MG63 (cell line): ENCODE data around the gene MAP3K2. TPM values are rescaled to one million over a fixed set of nuclear protein-coding genes. Genes with fewer than 3 reads are reported as not detected.

ENCODE experiments used
- DNase-seq: peaks from one replicate; pipeline ENCODE4 v3.0.0-alpha.2; 2020
- H3K27me3 ChIP-seq: fragments of 250-450 bp; sonication (Bioruptor Pico); 2 replicates; pipeline ENCODE4 v1.5.1; 2020; ENCODE audit warnings: mild to moderate bottlenecking, moderate library complexity
- H3K36me3 ChIP-seq: fragments of 250-450 bp; sonication (Bioruptor Pico); 2 replicates; pipeline ENCODE4 v1.5.1; 2020; ENCODE audit warnings: mild to moderate bottlenecking, moderate library complexity
- H3K4me3 ChIP-seq: fragments of 250-450 bp; sonication (Bioruptor Pico); 2 replicates; pipeline ENCODE4 v1.5.1; 2020; ENCODE audit warnings: mild to moderate bottlenecking, moderate library complexity
- H3K9me3 ChIP-seq: fragments of 250-450 bp; sonication (Bioruptor Pico); 2 replicates; pipeline ENCODE4 v1.5.1; 2020; ENCODE audit warnings: mild to moderate bottlenecking, moderate library complexity
- total RNA-seq: library from RNA; depleted of rRNA; stranded (reverse); fragments of >200 nt; shearing (Covaris generic); gene quantifications from 2 replicates; pipeline ENCODE4 v1.2.3, GENCODE V29; 2014; ENCODE audit warnings: low replicate concordance

The MAP3K2 gene
- total RNA-seq, 1 experiment from 2014 or later: 10.6 TPM

GRCh38 chr2:127308586-127309138 lies 79.1 kb downstream of the MAP3K2 start:
- H3K4me3 ChIP-seq: no peak overlapping the region
- no peak for DNase-seq
- H3K27me3 ChIP-seq: no peaks in the 10 kb centered on the region
- no peaks in the 10 kb centered on the region for H3K9me3 ChIP-seq
- peaks cover 22% of the 10 kb centered on the region for H3K36me3 ChIP-seq

GRCh38 chr2:127305990-127306585 lies 81.7 kb downstream of the MAP3K2 start:
- Histone ChIP-seq H3K9me3 (no peaks in the 10 kb centered on the region), H3K4me3 (no peak overlapping the region), H3K36me3 (peaks cover 15% of the 10 kb centered on the region), H3K27me3 (no peaks in the 10 kb centered on the region)
- no peak for DNase-seq

- H3K4me3 ChIP-seq: no peak overlapping the region
- no peaks in the 10 kb centered on the region for H3K27me3 ChIP-seq
- H3K36me3 ChIP-seq: peaks cover 12% of the 10 kb centered on the region
- H3K9me3 ChIP-seq: no peaks in the 10 kb centered on the region
- DNase-seq: no peak
Observed at GRCh38 chr2:127302168-127302567, 85.6 kb downstream of the MAP3K2 start.

GRCh38 chr2:127293748-127294562 lies 93.8 kb downstream of the MAP3K2 start, which contains the start of gene ERCC3:
Gene ERCC3 (minus strand): TSS chr2:127294144. CDS start chr2:127294081, 63 bp downstream.
- DNase-seq: peak; percentile 88
- peak within 1 kb of the TSS; percentile 98 for H3K4me3 ChIP-seq
- H3K9me3 ChIP-seq: no peaks in the 10 kb centered on the region
- H3K36me3 ChIP-seq: peaks cover 44% of the 10 kb centered on the region
- H3K27me3 ChIP-seq: no peaks in the 10 kb centered on the region

GRCh38 chr2:127293386-127293747 lies 94.4 kb downstream of the MAP3K2 start:
- Histone ChIP-seq H3K36me3 (peaks cover 48% of the 10 kb centered on the region), H3K9me3 (no peaks in the 10 kb centered on the region)
- peak; percentile 20 for DNase-seq

GRCh38 chr2:127288274-127288673 lies 99.5 kb downstream of the MAP3K2 start:
- Histone ChIP-seq H3K27me3 (no peaks in the 10 kb centered on the region), H3K9me3 (no peaks in the 10 kb centered on the region; the same call in 1 of the 2 replicates), H3K4me3 (no peak overlapping the region), H3K36me3 (peaks cover 83% of the 10 kb centered on the region)
- no peak for DNase-seq

More at GRCh38 chr2:127293386-127293747, 94.4 kb downstream of the MAP3K2 start:
- Histone ChIP-seq H3K4me3 (peak overlapping the region; percentile 98), H3K27me3 (no peaks in the 10 kb centered on the region)

GRCh38 chr2:127283275-127283674 lies 104.5 kb downstream of the MAP3K2 start:
- no peak for DNase-seq
- Histone ChIP-seq H3K27me3 (no peaks in the 10 kb centered on the region), H3K9me3 (no peaks in the 10 kb centered on the region; the same call in 1 of the 2 replicates), H3K4me3 (no peak overlapping the region), H3K36me3 (peaks cover 66% of the 10 kb centered on the region)

- no peak for DNase-seq
- no peaks in the 10 kb centered on the region; the same call in 1 of the 2 replicates for H3K9me3 ChIP-seq
- H3K27me3 ChIP-seq: no peaks in the 10 kb centered on the region
- no peak overlapping the region for H3K4me3 ChIP-seq
- H3K36me3 ChIP-seq: peaks cover 66% of the 10 kb centered on the region
Observed at GRCh38 chr2:127280693-127281092, 107.1 kb downstream of the MAP3K2 start.

GRCh38 chr2:127279781-127280180 lies 108.0 kb downstream of the MAP3K2 start:
- no peak for DNase-seq
- H3K27me3 ChIP-seq: no peaks in the 10 kb centered on the region
- H3K9me3 ChIP-seq: no peaks in the 10 kb centered on the region; the same call in 1 of the 2 replicates
- peaks cover 64% of the 10 kb centered on the region for H3K36me3 ChIP-seq
- no peak overlapping the region for H3K4me3 ChIP-seq

- Histone ChIP-seq H3K9me3 (no peaks in the 10 kb centered on the region; the same call in 1 of the 2 replicates), H3K27me3 (no peaks in the 10 kb centered on the region), H3K4me3 (no peak overlapping the region), H3K36me3 (peaks cover 56% of the 10 kb centered on the region)
- no peak for DNase-seq
Observed at GRCh38 chr2:127278959-127279358, 108.8 kb downstream of the MAP3K2 start.

GRCh38 chr2:127277028-127277427 lies 110.7 kb downstream of the MAP3K2 start:
- Histone ChIP-seq H3K9me3 (no peaks in the 10 kb centered on the region), H3K36me3 (peaks cover 52% of the 10 kb centered on the region), H3K27me3 (no peaks in the 10 kb centered on the region), H3K4me3 (no peak overlapping the region)
- DNase-seq: no peak

- Histone ChIP-seq H3K36me3 (peaks cover 59% of the 10 kb centered on the region), H3K4me3 (no peak overlapping the region), H3K9me3 (no peaks in the 10 kb centered on the region), H3K27me3 (no peaks in the 10 kb centered on the region)
- DNase-seq: no peak
Observed at GRCh38 chr2:127275789-127276188, 112.0 kb downstream of the MAP3K2 start.

GRCh38 chr2:127275356-127275755 lies 112.4 kb downstream of the MAP3K2 start:
- peaks cover 62% of the 10 kb centered on the region for H3K36me3 ChIP-seq
- no peaks in the 10 kb centered on the region for H3K27me3 ChIP-seq
- no peaks in the 10 kb centered on the region for H3K9me3 ChIP-seq
- no peak overlapping the region for H3K4me3 ChIP-seq
- no peak for DNase-seq

GRCh38 chr2:127270663-127271062 lies 117.1 kb downstream of the MAP3K2 start:
- Histone ChIP-seq H3K4me3 (no peak overlapping the region), H3K36me3 (peaks cover 58% of the 10 kb centered on the region), H3K9me3 (no peaks in the 10 kb centered on the region), H3K27me3 (no peaks in the 10 kb centered on the region)
- no peak for DNase-seq

GRCh38 chr2:127261804-127262406 lies 125.9 kb downstream of the MAP3K2 start:
- peaks cover 69% of the 10 kb centered on the region for H3K36me3 ChIP-seq

GRCh38 chr2:127259355-127259754 lies 128.4 kb downstream of the MAP3K2 start:
- H3K36me3 ChIP-seq: peaks cover 64% of the 10 kb centered on the region
- no peak for DNase-seq
- no peaks in the 10 kb centered on the region for H3K27me3 ChIP-seq
- no peak overlapping the region for H3K4me3 ChIP-seq
- no peaks in the 10 kb centered on the region for H3K9me3 ChIP-seq

More at GRCh38 chr2:127261804-127262406, 125.9 kb downstream of the MAP3K2 start:
- H3K27me3 ChIP-seq: no peaks in the 10 kb centered on the region
- DNase-seq: no peak
- H3K4me3 ChIP-seq: no peak overlapping the region
- H3K9me3 ChIP-seq: no peaks in the 10 kb centered on the region

- no peak for DNase-seq
- peaks cover 47% of the 10 kb centered on the region for H3K36me3 ChIP-seq
- H3K4me3 ChIP-seq: no peak overlapping the region
- no peaks in the 10 kb centered on the region for H3K9me3 ChIP-seq
- H3K27me3 ChIP-seq: no peaks in the 10 kb centered on the region
Observed at GRCh38 chr2:127256866-127257265, 130.9 kb downstream of the MAP3K2 start.
